GM12892 (cell line): ENCODE data around the gene RTP4.

Source experiments
- POLR2A ChIP-seq: IDR thresholded peaks from 2 replicates; pipeline ENCODE4 v1.6.1; 2011; ENCODE audit warnings: low read depth, low read length, control low read depth
- POLR2AphosphoS5 ChIP-seq: IDR thresholded peaks from 2 replicates; pipeline ENCODE4 v1.6.1; 2011; ENCODE audit warnings: low read depth, low read length, control low read depth
- TAF1 ChIP-seq: IDR thresholded peaks from 2 replicates; pipeline ENCODE4 v1.6.1; 2011; ENCODE audit warnings: low read depth, mild to moderate bottlenecking, control low read depth, low read length, borderline replicate concordance

GRCh38 chr3:187403768-187404288 is 35.6 kb downstream of the RTP4 start:
- TF ChIP-seq POLR2A (no peak), TAF1 (no peak), POLR2AphosphoS5 (no peak)
